NB4 (cell line): Measurements from ENCODE around the gene SDK2.

Experiments used
- DNase-seq: peaks from one replicate; pipeline ENCODE4 v3.0.0; 2010; ENCODE audit warnings: low read depth
- H3K4me3 ChIP-seq: one replicate; pipeline ENCODE4 v1.5.1; 2011; ENCODE audit warnings: mild to moderate bottlenecking, low read depth, low read length, moderate library complexity
- MYC ChIP-seq: IDR thresholded peaks from 2 replicates; pipeline ENCODE4 v1.6.1; 2011; ENCODE audit warnings: low read depth, low read length
- POLR2A ChIP-seq: IDR thresholded peaks from 2 replicates; pipeline ENCODE4 v1.6.1; 2011; ENCODE audit warnings: mild to moderate bottlenecking; ENCODE audit not compliant: insufficient read length; ENCODE audit errors: extremely low read depth
- TF ChIP-seq, protein P1 (sequence below): IDR thresholded peaks from one replicate; pipeline ENCODE4 v1.5.1; 2012; ENCODE audit warnings: low read depth, low read length
- TF ChIP-seq, protein P2 (sequence below): IDR thresholded peaks from 2 replicates; pipeline ENCODE4 v1.6.1; 2011; ENCODE audit warnings: low read depth, low read length

Gene SDK2

DNA sequence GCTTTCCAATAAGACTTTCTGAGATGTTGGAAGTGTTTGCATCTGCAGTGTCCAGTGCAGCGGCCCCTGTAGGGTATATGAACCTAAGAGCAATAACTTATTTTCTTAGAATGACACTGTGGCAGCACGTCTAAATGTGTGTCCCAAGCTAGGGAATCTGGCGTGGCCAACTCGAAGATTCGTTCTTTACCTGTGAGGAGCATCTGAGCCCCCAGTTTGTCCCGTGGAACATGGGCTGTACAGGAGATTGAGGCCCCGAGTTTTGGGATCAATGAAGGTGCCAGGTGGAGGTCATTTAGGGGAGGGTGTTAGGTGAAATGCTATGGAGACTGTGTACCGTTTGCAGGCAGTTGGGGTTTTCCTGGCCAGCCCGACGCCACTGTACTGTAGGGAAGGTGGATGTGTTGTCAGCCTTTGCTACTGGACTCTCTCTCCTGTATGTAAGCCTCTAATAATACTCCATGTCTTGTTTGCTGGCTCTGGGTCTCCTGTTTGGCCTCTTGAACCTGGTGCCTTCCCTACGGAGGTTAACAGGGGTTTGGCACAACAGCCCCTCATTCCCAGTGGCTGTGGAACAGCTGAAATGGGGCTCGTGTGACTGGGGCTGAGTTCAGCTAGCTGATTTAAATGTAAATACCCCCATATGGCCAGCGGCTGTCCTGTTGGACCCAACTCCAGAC is 45.5 kb upstream of the SDK2 start:
- no peak overlapping the region for H3K4me3 ChIP-seq
- TF ChIP-seq POLR2A (no peak), MYC (no peak)
- TF ChIP-seq, protein P1, sequence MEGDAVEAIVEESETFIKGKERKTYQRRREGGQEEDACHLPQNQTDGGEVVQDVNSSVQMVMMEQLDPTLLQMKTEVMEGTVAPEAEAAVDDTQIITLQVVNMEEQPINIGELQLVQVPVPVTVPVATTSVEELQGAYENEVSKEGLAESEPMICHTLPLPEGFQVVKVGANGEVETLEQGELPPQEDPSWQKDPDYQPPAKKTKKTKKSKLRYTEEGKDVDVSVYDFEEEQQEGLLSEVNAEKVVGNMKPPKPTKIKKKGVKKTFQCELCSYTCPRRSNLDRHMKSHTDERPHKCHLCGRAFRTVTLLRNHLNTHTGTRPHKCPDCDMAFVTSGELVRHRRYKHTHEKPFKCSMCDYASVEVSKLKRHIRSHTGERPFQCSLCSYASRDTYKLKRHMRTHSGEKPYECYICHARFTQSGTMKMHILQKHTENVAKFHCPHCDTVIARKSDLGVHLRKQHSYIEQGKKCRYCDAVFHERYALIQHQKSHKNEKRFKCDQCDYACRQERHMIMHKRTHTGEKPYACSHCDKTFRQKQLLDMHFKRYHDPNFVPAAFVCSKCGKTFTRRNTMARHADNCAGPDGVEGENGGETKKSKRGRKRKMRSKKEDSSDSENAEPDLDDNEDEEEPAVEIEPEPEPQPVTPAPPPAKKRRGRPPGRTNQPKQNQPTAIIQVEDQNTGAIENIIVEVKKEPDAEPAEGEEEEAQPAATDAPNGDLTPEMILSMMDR, result no peak
- TF ChIP-seq, protein P2, sequence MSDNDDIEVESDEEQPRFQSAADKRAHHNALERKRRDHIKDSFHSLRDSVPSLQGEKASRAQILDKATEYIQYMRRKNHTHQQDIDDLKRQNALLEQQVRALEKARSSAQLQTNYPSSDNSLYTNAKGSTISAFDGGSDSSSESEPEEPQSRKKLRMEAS, result no peak
- DNase-seq, result no peak

DNA sequence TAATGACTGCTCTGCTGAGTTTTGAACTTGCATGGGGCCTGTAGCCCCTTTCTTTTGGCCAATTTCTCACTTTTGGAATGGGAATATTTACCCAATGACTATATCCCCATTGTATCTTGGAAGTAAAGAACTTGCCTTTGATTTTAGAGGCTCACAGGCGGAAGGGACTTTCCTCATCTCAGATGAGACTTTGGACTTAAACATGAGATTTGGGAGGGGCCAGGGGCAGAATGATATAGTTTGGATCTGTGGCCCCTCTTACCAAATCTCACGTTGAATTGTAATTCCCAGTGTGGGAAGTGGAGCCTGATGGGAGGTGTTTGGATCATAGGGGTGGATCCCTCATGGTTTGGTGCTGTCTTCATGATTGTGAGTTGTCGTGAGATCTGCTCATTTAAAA is 42.7 kb upstream of the SDK2 start:
- DNase-seq, result no peak
- no peak for TF ChIP-seq POLR2A
- TF ChIP-seq MYC, result no peak
- TF ChIP-seq, protein P2, result no peak
- TF ChIP-seq, protein P1, result no peak
- no peak overlapping the region for H3K4me3 ChIP-seq

DNA sequence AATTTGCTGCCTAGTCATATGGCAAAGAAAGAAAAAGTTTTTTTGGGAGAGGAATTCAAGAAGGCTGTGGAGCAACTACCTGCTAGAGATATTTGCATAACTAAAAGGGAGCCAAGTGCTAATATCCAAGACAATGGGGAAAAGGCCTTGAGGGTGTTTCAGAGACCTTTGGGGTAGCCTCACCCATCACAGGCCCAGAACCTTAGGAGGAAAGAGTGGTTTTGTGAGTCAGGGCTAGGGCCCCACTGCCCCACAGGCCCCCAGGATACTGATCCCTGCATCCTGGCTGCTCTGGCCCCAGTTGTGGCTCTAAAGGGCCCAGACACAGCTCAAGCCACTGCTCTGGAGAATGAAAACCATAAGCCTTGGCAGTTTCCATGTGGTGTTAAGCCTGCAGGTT is 41.9 kb upstream of the SDK2 start:
- no peak for DNase-seq
- no peak overlapping the region for H3K4me3 ChIP-seq
- TF ChIP-seq, protein P1, result no peak
- TF ChIP-seq, protein P2, result no peak
- TF ChIP-seq POLR2A, result no peak
- TF ChIP-seq MYC, result no peak

DNA sequence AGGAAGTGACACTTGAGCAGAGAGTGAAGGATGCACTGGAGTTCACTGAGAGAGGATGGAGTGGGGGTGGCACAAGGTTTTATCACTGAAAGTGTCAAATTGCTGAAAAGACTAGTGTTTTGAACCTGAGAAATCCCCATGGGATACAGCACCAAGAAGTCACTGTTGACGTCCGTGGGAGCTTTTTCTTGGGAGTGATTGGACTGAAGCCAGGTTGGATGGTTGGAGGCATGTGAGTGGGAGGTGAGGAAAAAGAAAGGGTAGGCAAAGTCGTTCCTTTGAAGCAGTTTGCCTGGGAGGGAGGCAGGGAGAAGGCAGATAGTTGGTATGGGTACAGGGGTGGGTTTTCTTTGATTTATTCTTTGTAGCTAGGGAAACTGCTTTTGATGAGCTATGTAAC is 39.9 kb upstream of the SDK2 start:
- no peak overlapping the region for H3K4me3 ChIP-seq
- DNase-seq, result no peak
- TF ChIP-seq POLR2A (no peak), MYC (no peak)
- TF ChIP-seq, protein P1, result no peak
- TF ChIP-seq, protein P2, result no peak

DNA sequence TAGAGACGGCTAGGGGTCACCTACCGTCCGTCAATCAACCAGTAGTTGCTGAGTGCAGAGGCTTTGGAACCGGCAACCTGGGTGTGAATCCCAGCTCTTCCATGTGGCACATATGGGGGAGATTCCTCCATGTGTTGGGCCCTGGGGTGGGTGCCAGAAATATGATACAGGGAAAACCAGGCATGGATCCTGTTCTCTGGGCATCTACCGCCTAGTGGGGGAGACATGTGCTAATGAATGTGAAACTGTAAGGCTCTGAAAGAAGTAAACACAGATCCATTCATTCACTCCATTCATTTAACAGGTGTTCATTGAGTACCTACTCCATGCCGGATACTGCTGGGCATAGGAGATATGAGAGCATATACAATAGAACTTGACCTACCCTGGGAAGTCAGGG is 39.5 kb upstream of the SDK2 start:
- no peak overlapping the region for H3K4me3 ChIP-seq
- TF ChIP-seq, protein P1, result no peak
- TF ChIP-seq POLR2A, result no peak
- TF ChIP-seq, protein P2, result no peak
- no peak for DNase-seq

DNA sequence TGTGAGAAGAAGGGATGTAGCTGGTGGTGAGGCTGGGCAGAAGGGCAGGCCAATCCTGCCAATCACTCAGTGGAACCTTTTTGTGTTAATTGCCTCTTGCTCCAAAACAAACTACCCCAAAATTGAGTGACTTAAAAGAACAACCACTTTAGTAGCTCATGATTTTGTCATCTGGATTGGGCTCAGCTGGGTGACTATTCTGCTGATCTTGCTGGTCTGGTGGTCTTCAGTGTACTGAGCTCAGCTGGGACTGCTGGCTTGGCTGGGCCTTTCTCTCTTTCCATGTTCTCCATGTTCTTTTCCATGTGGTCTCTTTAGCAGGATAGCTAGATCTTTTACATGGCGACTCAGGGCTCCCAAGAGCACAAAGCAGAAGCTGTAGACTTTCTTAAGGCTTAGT is 37.7 kb upstream of the SDK2 start:
- no peak for DNase-seq
- TF ChIP-seq, protein P1, result no peak
- TF ChIP-seq, protein P2, result no peak
- TF ChIP-seq POLR2A (no peak), MYC (no peak)
- H3K4me3 ChIP-seq, result no peak overlapping the region
